ENCODE results near the gene ICE1. TPM values are rescaled to one million over a fixed set of nuclear protein-coding genes. Genes with fewer than 3 reads are reported as not detected.

The ICE1 gene
- polyA plus RNA-seq, 1 donor (not counting 4 experiments of a cell fraction or from before 2014, with no cell fraction given): 18.4 TPM

- no peak overlapping the region for H3K4me2 ChIP-seq (ENCODE audit: control insufficient read depth, extremely low read depth, insufficient read depth, low read depth, low read length)
- dilution Hi-C loops (cut with MboI; ENCODE audit: extremely low pct_ligation_motif_present, low sequenced_read_pairs): no loop called here
- H4K20me1 ChIP-seq (ENCODE audit: control insufficient read depth, extremely low read depth, insufficient read depth, low read length): no peaks in the 10 kb centered on the region
- H2AFZ ChIP-seq (ENCODE audit: control insufficient read depth, low read length): no peak overlapping the region
- DNase-seq (ENCODE audit: low read depth, low spot score) (no peak), FAIRE-seq (no peak)
- no peak overlapping the region for H3K27ac ChIP-seq (ENCODE audit: control insufficient read depth, insufficient read depth, low read length)
- no peak overlapping the region for H3K4me3 ChIP-seq (ENCODE audit: control insufficient read depth in 2 of 3, extremely low read depth in 1 of 3, insufficient read depth in 2 of 3, low read depth in 1 of 3, low read length in 3 of 3)
- TF ChIP-seq EZH2 (IDR thresholded peaks at IDR 0.05; ENCODE audit: low read length): no peak
- TF ChIP-seq, protein P1, sequence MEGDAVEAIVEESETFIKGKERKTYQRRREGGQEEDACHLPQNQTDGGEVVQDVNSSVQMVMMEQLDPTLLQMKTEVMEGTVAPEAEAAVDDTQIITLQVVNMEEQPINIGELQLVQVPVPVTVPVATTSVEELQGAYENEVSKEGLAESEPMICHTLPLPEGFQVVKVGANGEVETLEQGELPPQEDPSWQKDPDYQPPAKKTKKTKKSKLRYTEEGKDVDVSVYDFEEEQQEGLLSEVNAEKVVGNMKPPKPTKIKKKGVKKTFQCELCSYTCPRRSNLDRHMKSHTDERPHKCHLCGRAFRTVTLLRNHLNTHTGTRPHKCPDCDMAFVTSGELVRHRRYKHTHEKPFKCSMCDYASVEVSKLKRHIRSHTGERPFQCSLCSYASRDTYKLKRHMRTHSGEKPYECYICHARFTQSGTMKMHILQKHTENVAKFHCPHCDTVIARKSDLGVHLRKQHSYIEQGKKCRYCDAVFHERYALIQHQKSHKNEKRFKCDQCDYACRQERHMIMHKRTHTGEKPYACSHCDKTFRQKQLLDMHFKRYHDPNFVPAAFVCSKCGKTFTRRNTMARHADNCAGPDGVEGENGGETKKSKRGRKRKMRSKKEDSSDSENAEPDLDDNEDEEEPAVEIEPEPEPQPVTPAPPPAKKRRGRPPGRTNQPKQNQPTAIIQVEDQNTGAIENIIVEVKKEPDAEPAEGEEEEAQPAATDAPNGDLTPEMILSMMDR (optimal IDR thresholded peaks at IDR 0.05 in 1 of 3, IDR thresholded peaks at IDR 0.05 in 1 of 3, conservative IDR thresholded peaks at IDR 0.05 in 1 of 3; ENCODE audit: extremely low read depth in 1 of 3, insufficient read depth in 2 of 3, low read length in 3 of 3): no peak
- H3K27me3 ChIP-seq (ENCODE audit: control insufficient read depth, extremely low read depth, insufficient read depth, low read length): no peaks in the 10 kb centered on the region
- H3K4me1 ChIP-seq (ENCODE audit: control insufficient read depth, extremely low read depth, insufficient read depth, low read length): no peaks in the 10 kb centered on the region
- H3K36me3 ChIP-seq (ENCODE audit: control insufficient read depth in 2 of 2, extremely low read depth in 1 of 2, insufficient read depth in 2 of 2, low read length in 2 of 2): peaks cover 22 to 23% of the 10 kb centered on the region in 2 experiments
- H3K9me3 ChIP-seq (ENCODE audit: control insufficient read depth, low read depth, low read length): no peaks in the 10 kb centered on the region
- no peak overlapping the region for H3K9ac ChIP-seq (ENCODE audit: control insufficient read depth, extremely low read depth, insufficient read depth, low read length)
- no peaks in the 10 kb centered on the region for H3K9me1 ChIP-seq (ENCODE audit: control insufficient read depth, extremely low read depth, insufficient read depth, low read length)
- peaks cover 2% of the 10 kb centered on the region for H3K79me2 ChIP-seq (ENCODE audit: control insufficient read depth, insufficient read depth, low read length)
Measured at GRCh38 chr5:5460311-5460710, 37.8 kb downstream of the ICE1 start.

DNA sequence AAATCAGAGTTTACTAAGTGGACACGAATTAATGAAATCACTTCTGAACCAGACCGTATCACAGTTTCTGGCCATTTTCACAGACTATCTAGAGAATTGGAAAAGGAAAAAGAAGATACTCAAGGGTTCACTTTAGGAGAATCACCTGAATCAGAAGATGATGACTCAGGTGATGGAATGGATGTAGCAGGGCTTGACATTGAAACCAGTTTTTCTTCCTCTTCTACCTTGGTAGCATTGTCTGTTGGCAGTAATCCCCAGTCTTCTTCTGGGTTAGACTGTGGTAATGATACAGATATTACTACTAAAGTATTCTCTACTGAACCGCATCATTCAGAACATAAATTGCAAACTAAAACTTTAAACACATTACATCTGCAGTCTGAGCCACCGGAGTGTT, 38.5 kb downstream of the ICE1 start:
- Histone ChIP-seq H2AFZ (ENCODE audit: control insufficient read depth, low read length) (no peak overlapping the region), H3K4me3 (ENCODE audit: control insufficient read depth in 2 of 3, extremely low read depth in 1 of 3, insufficient read depth in 2 of 3, low read depth in 1 of 3, low read length in 3 of 3) (no peak overlapping the region), H3K9me3 (ENCODE audit: control insufficient read depth, low read depth, low read length) (no peaks in the 10 kb centered on the region), H3K27me3 (ENCODE audit: control insufficient read depth, extremely low read depth, insufficient read depth, low read length) (no peaks in the 10 kb centered on the region), H3K4me2 (ENCODE audit: control insufficient read depth, extremely low read depth, insufficient read depth, low read depth, low read length) (no peak overlapping the region), H4K20me1 (ENCODE audit: control insufficient read depth, extremely low read depth, insufficient read depth, low read length) (no peaks in the 10 kb centered on the region), H3K27ac (ENCODE audit: control insufficient read depth, insufficient read depth, low read length) (no peak overlapping the region), H3K9ac (ENCODE audit: control insufficient read depth, extremely low read depth, insufficient read depth, low read length) (no peak overlapping the region), H3K79me2 (ENCODE audit: control insufficient read depth, insufficient read depth, low read length) (peaks cover 2% of the 10 kb centered on the region), H3K4me1 (ENCODE audit: control insufficient read depth, extremely low read depth, insufficient read depth, low read length) (no peaks in the 10 kb centered on the region), H3K36me3 (ENCODE audit: control insufficient read depth in 2 of 2, extremely low read depth in 1 of 2, insufficient read depth in 2 of 2, low read length in 2 of 2) (peaks cover 22 to 23% of the 10 kb centered on the region in 2 experiments), H3K9me1 (ENCODE audit: control insufficient read depth, extremely low read depth, insufficient read depth, low read length) (no peaks in the 10 kb centered on the region)
- dilution Hi-C loops (cut with MboI; ENCODE audit: extremely low pct_ligation_motif_present, low sequenced_read_pairs): no loop called here
- FAIRE-seq (no peak), DNase-seq (ENCODE audit: low read depth, low spot score) (no peak)
- TF ChIP-seq, protein P1 (optimal IDR thresholded peaks at IDR 0.05 in 1 of 3, IDR thresholded peaks at IDR 0.05 in 1 of 3, conservative IDR thresholded peaks at IDR 0.05 in 1 of 3; ENCODE audit: extremely low read depth in 1 of 3, insufficient read depth in 2 of 3, low read length in 3 of 3): no peak
- TF ChIP-seq EZH2 (IDR thresholded peaks at IDR 0.05; ENCODE audit: low read length): no peak
